Activated T-helper 9 cell treated with anti-CD3 and anti-CD28 coated beads, Interleukin-2, amount 50 U/mL, for 16 hours (primary cell): ENCODE measurements around the gene SLC35C1.

Experiments
- DNase-seq: peaks from one replicate; pipeline ENCODE4 v3.0.0-alpha.2; 2020; ENCODE audit warnings: low read depth

Gene SLC35C1

GRCh38 chr11:45804761-45805304 is at the start of gene SLC35C1:
Gene SLC35C1, plus strand, starts transcription at chr11:45805149. Its CDS starts 653 bp downstream, at chr11:45805802.
- peak; percentile 94 for DNase-seq

DNA sequence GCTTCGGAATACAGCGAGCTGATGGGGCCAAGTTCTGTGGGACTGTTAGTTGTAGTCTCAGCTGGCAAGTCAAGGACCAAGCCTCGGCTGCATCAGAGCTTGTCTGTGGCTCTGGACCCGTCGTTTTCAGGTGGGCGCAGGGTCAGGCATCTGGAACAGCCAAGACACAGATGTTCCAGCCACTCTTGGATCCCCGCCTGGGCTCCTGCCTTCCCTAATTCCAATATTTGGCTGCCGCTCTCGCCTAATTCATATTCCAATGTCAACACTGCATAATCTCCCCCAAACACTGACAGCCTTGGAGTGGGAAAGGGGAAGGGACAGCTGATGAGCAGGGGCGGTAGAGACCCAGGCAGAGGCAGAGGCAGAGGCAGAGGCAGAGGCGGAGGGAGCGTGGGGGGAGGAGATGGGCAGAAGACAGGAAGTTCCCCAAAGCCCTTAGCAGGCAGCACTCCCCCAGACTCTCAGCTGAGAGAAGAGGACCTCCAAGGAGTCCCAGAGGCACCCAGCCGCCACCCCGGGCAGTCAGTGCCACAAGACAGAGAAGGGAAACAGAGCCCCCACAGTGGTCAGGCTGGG is 49.6 kb upstream of the SLC35C1 start:
- DNase-seq = no peak

- DNase-seq = no peak
These were observed 48.5 kb upstream of the SLC35C1 start for GRCh38 chr11:45756384-45757010.

DNA sequence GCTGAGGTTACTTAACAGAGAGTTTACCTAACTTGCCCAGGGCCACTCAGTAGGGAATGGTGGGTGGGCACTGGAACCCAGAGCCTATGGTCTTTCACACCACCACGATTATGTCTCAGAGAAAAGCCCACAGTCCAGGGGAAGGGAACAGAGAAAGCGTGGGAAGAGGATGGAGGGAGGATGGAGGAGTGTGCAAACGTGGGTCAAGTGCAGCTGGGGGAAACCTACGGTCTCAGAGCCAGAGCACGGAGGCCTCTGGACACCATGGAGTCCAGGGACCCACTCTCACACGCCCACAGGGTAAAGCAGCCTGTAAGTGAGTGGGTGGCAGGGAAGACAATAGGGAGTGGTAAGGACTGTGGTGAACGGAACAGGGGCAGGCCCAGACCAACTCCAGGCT is 47.3 kb upstream of the SLC35C1 start:
- DNase-seq = no peak

- DNase-seq = no peak
These were observed 43.3 kb upstream of the SLC35C1 start for GRCh38 chr11:45761659-45762058.

DNA sequence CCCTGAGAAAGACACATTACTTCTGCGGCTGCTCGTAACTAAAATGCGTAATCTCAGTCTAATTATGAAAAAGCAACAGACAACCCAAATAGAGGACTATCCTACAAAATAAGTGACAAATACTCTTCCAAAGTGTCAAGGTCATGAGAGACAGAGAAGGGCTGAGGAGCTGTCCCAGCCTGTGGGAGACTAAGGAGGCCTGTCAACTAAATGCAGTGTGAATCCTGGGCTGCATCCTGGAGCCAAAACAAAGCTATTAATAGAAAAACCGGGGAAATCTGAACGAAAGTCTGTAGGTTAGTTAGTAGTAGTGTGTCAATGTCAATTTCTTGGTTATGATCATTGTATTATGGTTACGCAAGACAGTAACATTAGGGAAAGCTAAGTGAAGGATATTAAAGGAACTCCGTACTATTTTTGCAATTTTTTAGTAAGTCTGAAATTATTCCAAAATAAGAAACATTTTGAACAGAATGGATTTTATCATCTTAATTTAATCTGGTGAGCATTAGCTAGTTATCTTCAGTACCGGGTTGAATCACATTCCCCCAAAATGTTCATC is 39.8 kb upstream of the SLC35C1 start:
- DNase-seq = no peak

DNA sequence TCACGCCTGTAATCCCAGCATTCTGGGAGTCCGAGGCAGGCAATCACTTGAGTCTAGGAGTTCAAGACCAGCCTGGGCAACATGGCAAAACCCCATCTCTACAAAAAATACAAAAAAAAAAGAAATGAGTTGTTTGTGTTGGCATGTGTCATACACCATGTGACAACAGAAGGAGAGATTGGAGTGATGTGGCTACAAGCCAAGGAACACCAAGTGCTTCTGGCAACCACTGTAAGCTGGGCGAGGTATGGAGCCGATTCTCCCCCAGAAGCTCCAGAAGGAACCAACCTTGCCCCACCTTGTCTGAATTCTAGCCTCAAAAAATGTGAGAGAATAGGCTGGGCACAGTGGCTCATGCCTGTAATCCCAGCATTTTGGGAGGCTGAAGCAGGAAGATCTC is 39.1 kb upstream of the SLC35C1 start:
- DNase-seq = no peak

DNA sequence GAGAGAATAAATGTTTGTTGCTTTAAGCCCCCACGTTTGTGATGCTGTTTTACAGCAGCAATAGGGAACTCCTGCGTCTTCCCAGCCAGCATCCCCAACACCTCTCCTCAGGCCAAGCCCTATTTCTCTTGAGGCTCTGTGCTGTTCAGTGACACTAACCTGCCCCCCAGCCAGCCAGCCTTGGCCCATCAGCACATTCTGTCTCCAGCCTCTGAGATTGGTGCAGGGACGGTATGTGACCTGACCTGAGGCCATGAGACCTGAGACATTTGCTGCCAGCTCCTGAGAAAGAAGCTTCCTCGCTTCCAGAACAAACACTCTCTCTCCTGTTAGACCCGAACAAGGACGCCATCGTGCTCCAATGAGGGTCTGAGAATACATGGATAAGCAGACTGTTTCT is 38.5 kb upstream of the SLC35C1 start:
- DNase-seq = no peak

GRCh38 chr11:45768486-45768885 is 36.5 kb upstream of the SLC35C1 start:
- DNase-seq = no peak

- DNase-seq = no peak
These were observed 35.0 kb upstream of the SLC35C1 start for GRCh38 chr11:45769960-45770359.

DNA sequence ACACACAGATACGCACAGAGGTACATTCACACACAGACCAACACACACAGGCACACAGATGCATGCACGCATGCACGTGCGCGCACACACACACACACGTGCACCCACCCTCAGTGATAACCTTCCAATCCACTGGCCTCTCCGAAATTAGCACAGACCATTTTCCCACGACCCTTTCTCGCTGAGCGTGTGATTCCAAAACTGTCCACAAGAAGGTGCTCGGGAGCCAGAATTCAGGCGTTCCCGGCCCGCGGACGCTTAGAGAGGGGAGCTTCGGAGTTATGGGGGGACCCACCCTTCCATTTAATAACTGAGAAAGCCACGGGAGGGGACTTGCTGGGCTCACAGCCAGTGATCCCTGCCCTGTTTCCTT is 33.8 kb upstream of the SLC35C1 start:
- peak; percentile 56 for DNase-seq

DNA sequence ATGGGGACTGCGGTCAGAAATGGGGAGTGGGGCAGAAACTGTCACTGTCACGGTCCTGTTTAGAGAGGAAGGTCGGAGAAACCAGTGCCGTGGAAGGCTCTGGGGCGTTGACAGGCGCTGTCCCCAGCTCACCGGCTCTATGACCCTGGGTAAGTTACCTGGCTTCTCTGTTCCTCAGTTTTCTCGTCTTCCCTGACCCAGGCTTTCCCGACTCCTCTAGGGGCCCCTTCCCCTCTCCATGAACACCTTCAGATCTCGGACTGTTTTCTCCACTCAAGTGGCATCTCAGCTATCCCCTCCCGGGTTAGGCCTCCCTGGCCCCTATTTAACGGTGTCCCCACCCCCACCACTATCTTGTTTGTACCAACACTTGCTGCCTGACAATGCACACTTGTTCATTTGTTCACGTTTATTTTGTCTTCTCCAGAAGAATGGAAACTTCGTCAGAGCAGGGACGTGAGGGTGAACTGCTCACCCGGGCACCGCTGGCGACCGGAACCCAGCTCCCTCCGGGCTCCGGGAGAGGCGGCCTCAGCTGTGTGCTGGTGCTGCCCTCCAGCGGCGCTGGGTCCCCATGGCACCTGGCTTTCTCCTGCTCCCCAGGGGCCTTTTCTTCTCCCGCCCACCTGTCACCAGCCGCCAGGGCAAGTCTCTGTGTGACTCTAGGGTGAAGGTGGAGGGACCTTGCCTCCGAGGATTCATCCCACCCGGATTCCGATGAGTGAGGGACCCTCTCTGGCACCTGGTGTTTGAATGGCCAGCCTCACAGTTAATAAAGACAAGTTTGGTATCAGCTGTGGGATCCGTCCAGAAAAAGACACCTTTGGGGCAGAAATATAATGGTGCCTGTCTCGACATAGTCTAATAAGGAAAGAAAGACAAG is 33.1 kb upstream of the SLC35C1 start:
- peak; percentile 79 for DNase-seq

GRCh38 chr11:45772449-45772774 is 32.5 kb upstream of the SLC35C1 start:
- no peak for DNase-seq

DNA sequence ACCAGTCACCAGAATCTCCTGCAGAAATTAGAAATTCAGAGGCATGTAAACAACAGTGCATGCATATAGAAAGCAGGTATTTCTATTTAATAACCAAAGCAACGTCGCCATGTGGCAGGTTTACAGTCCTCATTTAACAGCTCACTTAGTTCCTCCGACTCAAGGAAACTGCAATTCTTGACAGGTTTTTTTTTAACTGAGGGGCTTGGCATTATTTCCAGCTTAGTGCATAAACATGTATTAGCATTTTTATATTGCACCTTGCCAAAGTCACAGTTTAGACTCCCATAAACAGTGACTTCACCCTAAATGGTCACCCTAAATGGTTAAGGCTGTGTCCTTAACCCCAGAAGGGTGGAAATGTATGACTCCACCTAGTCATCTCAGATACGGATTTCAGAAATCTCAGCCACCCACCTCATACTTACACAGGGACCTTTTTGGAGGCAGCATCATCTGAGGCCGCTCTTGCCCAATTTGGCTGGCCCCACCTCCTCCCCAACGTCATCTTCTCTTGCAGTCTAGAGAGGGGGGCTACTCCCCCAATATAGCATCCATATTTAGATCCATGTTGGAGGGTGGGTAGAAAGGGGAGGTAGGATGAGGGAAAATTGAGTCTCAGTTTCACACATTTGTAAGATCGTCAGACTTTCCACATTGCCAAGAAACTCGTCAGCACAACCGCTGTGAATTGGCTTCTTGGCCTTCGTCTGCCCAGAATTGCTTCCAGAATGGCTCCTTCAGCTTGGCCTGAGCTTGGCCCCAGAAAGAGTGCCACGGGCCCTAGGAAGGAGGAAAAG is 31.8 kb upstream of the SLC35C1 start:
- DNase-seq = no peak

GRCh38 chr11:45773786-45774655 is 30.9 kb upstream of the SLC35C1 start:
- DNase-seq = no peak

GRCh38 chr11:45774786-45775185 is 30.2 kb upstream of the SLC35C1 start:
- DNase-seq = no peak

GRCh38 chr11:45777127-45777969 is 27.6 kb upstream of the SLC35C1 start:
- no peak for DNase-seq

- DNase-seq = no peak
These were observed 26.6 kb upstream of the SLC35C1 start for GRCh38 chr11:45778341-45778740.

DNA sequence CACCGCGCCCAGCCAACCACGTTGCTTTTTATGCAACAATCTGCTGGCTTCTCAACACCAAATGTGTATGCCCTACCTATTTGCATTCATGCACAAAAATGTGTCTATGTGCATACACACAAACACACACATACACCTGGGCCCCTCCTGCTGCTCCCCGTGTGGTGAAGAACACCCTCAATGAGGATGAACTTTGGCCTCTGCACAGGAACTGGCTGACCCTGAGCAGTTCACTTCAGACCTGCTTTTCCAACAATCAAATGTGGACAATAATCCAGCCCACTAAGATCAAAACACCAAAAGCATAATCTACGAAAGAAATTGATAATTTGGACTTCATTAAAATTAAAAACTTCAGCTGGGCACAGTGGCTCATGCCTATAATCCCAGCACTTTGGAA is 25.3 kb upstream of the SLC35C1 start:
- no peak for DNase-seq

DNA sequence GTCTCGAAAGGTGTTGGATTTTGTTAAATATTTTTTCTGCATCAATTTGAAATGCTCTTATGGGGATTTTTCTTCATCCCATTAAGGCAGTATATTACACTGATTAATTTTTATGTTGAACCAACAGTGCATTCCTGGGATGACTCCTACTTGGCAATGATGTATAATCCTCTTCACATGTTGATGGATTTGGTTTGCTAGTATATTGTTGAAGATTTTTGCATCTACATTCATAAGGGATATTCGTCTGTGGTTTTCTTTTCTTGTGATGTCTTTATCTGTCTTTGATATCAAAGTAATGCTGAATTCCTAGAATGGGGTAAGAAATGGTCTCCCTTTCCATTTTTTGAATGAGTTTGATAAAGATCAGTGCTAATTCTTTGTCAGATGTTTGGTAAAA is 18.7 kb upstream of the SLC35C1 start:
- no peak for DNase-seq
